ENCODE data around the gene ESR2.

GRCh38 chr14:64123241-64123822 lies 170.8 kb downstream of the ESR2 start:
- TF ChIP-seq EZH2phosphoT487 (IDR thresholded peaks at IDR 0.05; ENCODE audit: low read depth) = no peak
- no peak for TF ChIP-seq CTCF (IDR thresholded peaks at IDR 0.05; ENCODE audit: low read depth, low read length)

Measured in OCI-LY3 (cell line).